Measurements from ENCODE around the gene TCF7L1.
"Not testable (repeated sequence)": the region's sequence is repeated elsewhere in the genome, so short reads cannot be mapped to it uniquely, and the experiment has no call there.

The TCF7L1 gene

DNA sequence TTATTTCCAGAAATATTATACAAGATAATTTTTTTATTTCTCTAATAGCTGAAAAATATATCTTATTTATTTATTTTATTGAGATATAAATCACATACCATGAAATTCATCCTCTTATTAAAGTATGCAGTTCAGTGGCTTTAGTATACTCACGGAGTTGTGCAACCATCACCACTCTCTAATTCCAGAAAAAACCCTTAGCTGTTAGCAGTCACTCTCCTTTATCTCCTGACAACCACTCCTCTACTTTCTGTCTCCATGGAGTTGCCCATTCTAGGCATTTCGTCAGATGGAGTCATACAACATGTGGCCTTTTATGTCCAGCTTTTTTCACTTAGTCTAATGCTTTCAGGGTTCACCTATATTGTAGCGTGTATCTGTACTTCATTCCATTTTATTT lies 66.5 kb downstream of the TCF7L1 start:
- Histone ChIP-seq H3K36me3 (ENCODE audit: control insufficient read depth, insufficient read depth, low read length) (no peaks in the 10 kb centered on the region), H3K27ac (ENCODE audit: low read depth, low read length) (no peak overlapping the region), H3K27me3 (ENCODE audit: control insufficient read depth, insufficient read depth, low read length) (no peaks in the 10 kb centered on the region), H3K4me1 (ENCODE audit: control insufficient read depth, insufficient read depth, low read length) (no peaks in the 10 kb centered on the region), H3K4me3 (ENCODE audit: low read length) (no peak overlapping the region), H3K9ac (ENCODE audit: low read length) (no peak overlapping the region)

DNA sequence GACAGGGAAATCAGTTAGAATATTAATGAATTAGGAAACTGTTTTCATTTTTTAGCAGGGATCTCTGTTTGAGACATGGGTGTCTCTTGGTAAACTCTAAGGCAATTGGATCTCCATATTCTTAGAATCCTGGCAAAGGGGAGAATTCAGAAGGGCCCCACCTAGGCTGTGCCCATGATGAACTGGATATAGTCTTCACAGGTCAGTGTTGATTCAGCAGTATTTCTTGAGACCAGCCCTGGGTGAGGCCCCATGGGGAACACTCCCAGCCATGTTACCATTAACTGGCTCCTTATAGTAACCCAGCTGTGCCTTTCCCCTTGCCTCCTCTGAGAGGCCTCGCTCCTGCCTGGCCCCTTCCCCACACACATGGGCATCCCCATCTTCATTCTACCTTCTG lies 76.7 kb downstream of the TCF7L1 start:
- Histone ChIP-seq H3K9ac (ENCODE audit: low read length) (no peak overlapping the region), H3K27me3 (ENCODE audit: control insufficient read depth, insufficient read depth, low read length) (no peaks in the 10 kb centered on the region), H3K27ac (ENCODE audit: low read depth, low read length) (no peak overlapping the region), H3K4me1 (ENCODE audit: control insufficient read depth, insufficient read depth, low read length) (peaks cover 11% of the 10 kb centered on the region), H3K4me3 (ENCODE audit: low read length) (no peak overlapping the region), H3K36me3 (ENCODE audit: control insufficient read depth, insufficient read depth, low read length) (no peaks in the 10 kb centered on the region)

DNA sequence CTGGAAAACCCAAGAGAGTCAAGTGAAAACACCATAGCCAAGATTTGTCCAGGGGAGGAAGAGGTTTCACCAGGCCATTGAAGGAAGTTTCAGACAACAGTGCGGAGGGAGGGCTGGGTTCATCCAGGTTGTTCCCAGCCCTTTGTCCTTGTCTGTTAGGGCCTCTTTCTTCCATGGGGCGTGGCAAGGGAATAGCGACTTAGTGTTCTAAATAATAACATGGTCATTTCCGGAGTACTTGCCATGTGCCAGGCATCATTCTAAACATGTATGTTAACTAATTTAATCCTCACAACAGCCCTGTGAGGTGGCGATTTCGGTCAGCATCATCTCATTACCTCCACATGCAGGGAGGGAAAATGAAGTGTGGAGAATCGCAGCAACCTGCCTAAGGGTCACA lies 77.3 kb downstream of the TCF7L1 start:
- no peaks in the 10 kb centered on the region for H3K36me3 ChIP-seq (ENCODE audit: control insufficient read depth, insufficient read depth, low read length)
- peaks cover 17% of the 10 kb centered on the region for H3K4me1 ChIP-seq (ENCODE audit: control insufficient read depth, insufficient read depth, low read length)
- H3K9ac ChIP-seq (ENCODE audit: low read length), result no peak overlapping the region
- H3K27me3 ChIP-seq (ENCODE audit: control insufficient read depth, insufficient read depth, low read length), result no peaks in the 10 kb centered on the region
- no peak overlapping the region for H3K4me3 ChIP-seq (ENCODE audit: low read length)
- no peak overlapping the region for H3K27ac ChIP-seq (ENCODE audit: low read depth, low read length)

DNA sequence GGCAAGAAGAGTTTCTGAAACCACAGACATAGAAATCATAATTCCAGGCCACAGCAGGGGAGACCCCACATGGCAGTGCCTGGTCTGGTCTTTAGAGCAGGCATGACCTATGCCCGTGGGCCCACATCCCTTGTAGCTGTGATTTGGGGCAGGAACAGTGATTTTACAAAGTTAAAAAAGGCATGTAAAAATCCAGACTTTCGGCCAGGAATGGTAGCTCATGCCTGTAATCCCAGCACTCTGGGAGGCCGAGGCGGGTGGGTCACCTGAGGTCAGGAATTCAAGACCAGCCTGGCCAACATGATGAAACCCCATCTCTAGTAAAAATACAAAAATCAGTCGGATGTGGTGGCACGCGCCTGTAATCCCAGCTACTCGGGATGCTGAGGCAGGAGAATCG lies 78.4 kb downstream of the TCF7L1 start:
- H3K27ac ChIP-seq (ENCODE audit: low read depth, low read length); H3K27me3 ChIP-seq (ENCODE audit: control insufficient read depth, insufficient read depth, low read length); H3K4me3 ChIP-seq (ENCODE audit: low read length); H3K36me3 ChIP-seq (ENCODE audit: control insufficient read depth, insufficient read depth, low read length); H3K9ac ChIP-seq (ENCODE audit: low read length): not testable (repeated sequence)
- H3K4me1 ChIP-seq (ENCODE audit: control insufficient read depth, insufficient read depth, low read length), result peaks cover 27% of the 10 kb centered on the region

DNA sequence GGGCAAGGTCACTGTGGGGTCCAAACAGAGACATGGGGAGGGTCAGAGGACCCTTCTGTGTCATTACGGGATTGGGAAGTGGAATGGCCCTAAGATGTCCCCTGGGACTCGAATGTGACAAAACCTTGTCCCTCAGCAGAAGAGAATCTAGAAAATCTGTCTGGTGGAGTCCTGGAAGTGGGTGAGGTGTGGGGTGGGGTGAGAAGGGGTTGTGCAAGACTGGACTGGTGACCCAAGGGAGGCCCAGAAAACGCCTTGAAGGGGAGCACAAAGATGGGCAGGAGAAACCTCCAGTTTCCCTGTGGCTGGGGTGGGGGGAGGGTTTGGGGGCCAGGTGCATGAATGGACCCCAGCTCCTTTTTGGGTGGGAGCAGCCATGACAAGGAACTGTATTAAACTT lies 79.6 kb downstream of the TCF7L1 start:
- H3K36me3 ChIP-seq (ENCODE audit: control insufficient read depth, insufficient read depth, low read length), result no peaks in the 10 kb centered on the region
- H3K4me3 ChIP-seq (ENCODE audit: low read length), result no peak overlapping the region
- H3K27ac ChIP-seq (ENCODE audit: low read depth, low read length), result no peak overlapping the region
- no peak overlapping the region for H3K9ac ChIP-seq (ENCODE audit: low read length)
- peaks cover 30% of the 10 kb centered on the region for H3K4me1 ChIP-seq (ENCODE audit: control insufficient read depth, insufficient read depth, low read length)
- no peaks in the 10 kb centered on the region for H3K27me3 ChIP-seq (ENCODE audit: control insufficient read depth, insufficient read depth, low read length)

DNA sequence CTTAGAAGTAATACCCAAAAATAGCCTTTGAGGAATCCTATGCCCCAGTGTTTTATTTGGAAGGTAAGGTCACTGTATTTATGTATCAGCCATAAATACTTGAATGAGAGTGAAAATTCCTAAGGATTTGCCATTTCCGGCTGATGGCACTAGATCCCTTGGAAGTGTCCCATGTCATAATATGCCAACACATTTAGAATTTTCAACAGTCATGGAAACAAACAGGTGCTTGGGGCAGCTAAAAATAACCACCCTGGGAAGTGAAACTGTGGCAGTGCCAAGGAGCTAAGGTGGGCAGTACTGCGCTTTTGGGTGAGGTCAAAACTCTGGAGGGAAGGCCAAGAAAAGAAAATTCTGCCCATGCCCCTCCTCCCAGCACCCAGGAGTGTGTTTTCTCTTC lies 80.2 kb downstream of the TCF7L1 start:
- Histone ChIP-seq H3K4me1 (ENCODE audit: control insufficient read depth, insufficient read depth, low read length) (peaks cover 30% of the 10 kb centered on the region), H3K27me3 (ENCODE audit: control insufficient read depth, insufficient read depth, low read length) (no peaks in the 10 kb centered on the region), H3K4me3 (ENCODE audit: low read length) (no peak overlapping the region), H3K9ac (ENCODE audit: low read length) (no peak overlapping the region), H3K27ac (ENCODE audit: low read depth, low read length) (no peak overlapping the region), H3K36me3 (ENCODE audit: control insufficient read depth, insufficient read depth, low read length) (no peaks in the 10 kb centered on the region)

DNA sequence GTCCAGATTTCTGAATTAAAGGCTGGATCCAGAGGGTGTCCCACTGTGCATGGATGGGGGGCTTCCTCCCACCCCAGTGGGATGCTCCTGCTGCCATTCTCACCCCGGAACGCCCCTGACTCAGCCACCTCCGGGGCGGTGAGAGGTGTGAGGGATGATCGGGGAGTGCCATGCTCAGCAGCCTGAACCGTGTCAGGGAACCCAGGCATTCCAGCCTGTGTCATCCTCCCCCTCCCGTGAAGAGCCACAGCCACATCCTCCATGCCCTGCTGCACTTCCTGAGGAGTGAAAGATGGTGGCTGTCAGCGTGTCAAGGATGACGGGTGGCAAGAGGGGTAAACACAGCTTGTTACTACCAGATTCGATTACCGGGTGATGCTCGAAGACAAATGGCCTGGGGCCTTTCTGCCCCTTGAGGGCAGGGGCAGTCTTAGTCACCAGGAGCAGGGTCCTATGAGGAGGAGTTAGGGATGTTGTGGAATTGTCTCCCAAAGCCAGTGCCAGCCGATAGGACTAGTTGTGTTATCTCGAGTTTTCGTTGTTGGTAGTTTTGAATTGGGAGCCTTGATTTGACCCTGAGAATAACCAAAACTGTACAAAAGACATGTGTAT lies 80.8 kb downstream of the TCF7L1 start:
- H3K4me3 ChIP-seq (ENCODE audit: low read length), result no peak overlapping the region
- no peaks in the 10 kb centered on the region for H3K27me3 ChIP-seq (ENCODE audit: control insufficient read depth, insufficient read depth, low read length)
- H3K27ac ChIP-seq (ENCODE audit: low read depth, low read length), result peak overlapping the region; percentile 21
- no peak overlapping the region for H3K9ac ChIP-seq (ENCODE audit: low read length)
- no peaks in the 10 kb centered on the region for H3K36me3 ChIP-seq (ENCODE audit: control insufficient read depth, insufficient read depth, low read length)
- H3K4me1 ChIP-seq (ENCODE audit: control insufficient read depth, insufficient read depth, low read length), result peaks cover 30% of the 10 kb centered on the region

DNA sequence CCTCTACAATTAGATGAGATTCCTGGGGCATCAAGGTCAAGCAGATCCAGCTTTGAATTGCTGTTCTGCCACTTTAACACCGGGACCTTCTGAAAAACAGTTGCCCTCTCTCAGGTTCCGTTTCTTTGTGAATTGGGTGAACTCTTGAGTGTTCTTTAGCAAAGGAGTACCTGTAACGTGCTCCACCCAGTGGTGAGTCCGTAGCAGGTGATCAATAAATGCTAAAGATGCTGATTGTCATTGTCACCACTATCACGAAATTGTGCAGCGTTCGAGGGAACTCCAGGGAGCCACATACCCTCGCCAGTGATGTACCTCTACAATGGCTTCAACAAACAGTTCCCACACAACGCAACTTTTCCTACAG lies 81.9 kb downstream of the TCF7L1 start:
- H3K27ac ChIP-seq (ENCODE audit: low read depth, low read length), result peak overlapping the region; percentile 61
- no peaks in the 10 kb centered on the region for H3K36me3 ChIP-seq (ENCODE audit: control insufficient read depth, insufficient read depth, low read length)
- peaks cover 30% of the 10 kb centered on the region for H3K4me1 ChIP-seq (ENCODE audit: control insufficient read depth, insufficient read depth, low read length)
- no peaks in the 10 kb centered on the region for H3K27me3 ChIP-seq (ENCODE audit: control insufficient read depth, insufficient read depth, low read length)
- no peak overlapping the region for H3K9ac ChIP-seq (ENCODE audit: low read length)
- peak overlapping the region; percentile 35 for H3K4me3 ChIP-seq (ENCODE audit: low read length)

DNA sequence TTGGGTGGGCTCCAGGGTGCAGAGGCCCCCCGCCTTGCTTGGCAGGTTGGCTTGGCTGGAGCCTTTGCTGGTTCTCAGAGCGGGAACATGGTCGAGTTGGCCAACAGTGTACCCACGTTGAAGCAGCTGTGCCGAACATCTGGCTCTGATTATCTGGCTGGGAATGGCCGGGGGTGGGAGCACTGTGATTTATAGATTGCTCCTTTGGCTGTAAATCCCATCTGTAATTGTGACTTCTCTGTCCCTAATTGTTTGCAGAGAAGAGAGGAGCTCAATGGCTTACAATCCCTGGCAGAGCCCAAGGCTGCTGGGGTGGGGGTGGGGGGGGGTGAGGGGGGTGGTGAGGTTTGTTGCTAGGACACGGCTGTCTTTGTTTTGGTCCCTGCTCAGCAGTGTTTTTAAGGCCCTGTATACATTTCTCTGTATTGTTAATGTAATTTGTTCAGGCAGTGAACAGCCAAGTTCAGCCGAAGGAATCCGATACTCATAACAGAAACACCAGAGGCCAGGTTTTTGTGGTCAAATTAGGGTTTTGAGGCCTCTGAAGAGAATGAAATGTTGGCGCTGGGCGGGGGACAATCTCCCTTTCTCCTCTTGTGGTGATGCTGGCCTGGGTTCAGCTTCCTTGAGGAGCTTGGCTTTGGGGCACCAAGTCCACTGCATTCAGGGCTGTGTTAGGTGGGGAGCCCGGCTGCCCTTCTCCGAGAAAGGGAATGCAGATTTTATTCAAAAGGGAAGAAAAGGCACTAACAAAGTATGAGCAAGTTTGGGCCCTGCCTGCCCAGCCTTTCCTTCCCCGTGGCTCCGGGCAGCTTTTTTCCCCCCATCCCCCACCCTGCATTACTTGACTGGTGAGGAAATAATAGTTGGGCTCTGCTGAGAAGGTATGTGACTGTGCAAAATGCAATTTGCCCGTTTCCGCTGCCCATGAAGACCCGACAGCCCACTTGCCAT lies 82.5 kb downstream of the TCF7L1 start:
- H3K36me3 ChIP-seq (ENCODE audit: control insufficient read depth, insufficient read depth, low read length), result no peaks in the 10 kb centered on the region
- H3K4me3 ChIP-seq (ENCODE audit: low read length), result peak overlapping the region; percentile 35
- no peaks in the 10 kb centered on the region for H3K27me3 ChIP-seq (ENCODE audit: control insufficient read depth, insufficient read depth, low read length)
- peak overlapping the region; percentile 84 for H3K27ac ChIP-seq (ENCODE audit: low read depth, low read length)
- H3K4me1 ChIP-seq (ENCODE audit: control insufficient read depth, insufficient read depth, low read length), result peaks cover 30% of the 10 kb centered on the region
- no peak overlapping the region for H3K9ac ChIP-seq (ENCODE audit: low read length)

DNA sequence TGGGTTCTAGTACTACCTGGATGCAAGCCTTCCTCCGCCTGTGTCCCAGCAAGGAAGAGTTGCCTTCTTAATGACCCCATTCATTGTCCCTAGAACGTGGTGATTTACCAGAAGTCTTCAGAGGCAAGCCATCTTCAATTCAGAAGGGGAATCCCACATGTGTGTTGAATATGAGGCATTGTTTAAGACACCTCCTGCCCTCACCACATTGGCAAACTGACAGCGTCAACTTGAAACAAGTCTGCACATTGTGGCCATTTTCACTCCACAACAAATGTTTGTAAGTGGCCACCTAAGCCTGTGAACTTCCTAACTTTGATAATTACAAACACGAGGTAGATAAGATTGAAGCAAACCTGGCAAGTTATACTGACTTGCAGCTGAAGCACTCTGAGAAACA lies 83.7 kb downstream of the TCF7L1 start:
- H3K9ac ChIP-seq (ENCODE audit: low read length), result no peak overlapping the region
- H3K4me3 ChIP-seq (ENCODE audit: low read length), result no peak overlapping the region
- no peaks in the 10 kb centered on the region for H3K27me3 ChIP-seq (ENCODE audit: control insufficient read depth, insufficient read depth, low read length)
- no peak overlapping the region for H3K27ac ChIP-seq (ENCODE audit: low read depth, low read length)
- no peaks in the 10 kb centered on the region for H3K36me3 ChIP-seq (ENCODE audit: control insufficient read depth, insufficient read depth, low read length)
- H3K4me1 ChIP-seq (ENCODE audit: control insufficient read depth, insufficient read depth, low read length), result peaks cover 30% of the 10 kb centered on the region

DNA sequence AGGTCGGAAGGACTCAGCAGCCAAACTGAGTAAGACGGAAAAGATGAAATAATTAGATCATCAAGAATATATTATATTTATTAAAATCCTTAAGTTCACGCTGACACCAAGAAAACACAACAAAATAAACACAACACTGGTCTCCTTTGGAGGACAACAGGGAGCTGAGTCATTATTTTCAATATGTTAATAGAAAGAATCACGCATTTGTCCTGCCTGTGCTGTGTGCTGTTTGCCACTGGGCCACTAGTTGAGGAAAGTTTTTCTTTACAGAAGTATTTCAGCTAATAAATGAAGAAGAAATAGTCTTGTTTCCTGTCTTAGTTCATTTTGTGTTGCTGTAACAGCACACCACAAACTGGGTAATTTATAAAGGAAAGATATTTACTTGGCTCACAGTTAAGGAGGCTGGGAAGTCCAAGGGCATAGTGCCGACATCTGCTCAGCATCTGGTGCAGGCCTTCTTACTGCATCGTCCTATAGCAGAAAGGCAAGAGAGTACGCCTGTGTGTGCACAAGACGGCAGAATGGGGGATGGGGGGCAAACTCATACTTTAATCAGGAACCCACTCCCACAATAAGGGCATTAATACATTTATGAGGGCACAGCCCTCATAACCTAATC lies 88.0 kb downstream of the TCF7L1 start:
- no peak overlapping the region for H3K27ac ChIP-seq (ENCODE audit: low read depth, low read length)
- no peaks in the 10 kb centered on the region for H3K27me3 ChIP-seq (ENCODE audit: control insufficient read depth, insufficient read depth, low read length)
- H3K4me1 ChIP-seq (ENCODE audit: control insufficient read depth, insufficient read depth, low read length), result peaks cover 7% of the 10 kb centered on the region
- no peak overlapping the region for H3K9ac ChIP-seq (ENCODE audit: low read length)
- H3K4me3 ChIP-seq (ENCODE audit: low read length), result no peak overlapping the region
- no peaks in the 10 kb centered on the region for H3K36me3 ChIP-seq (ENCODE audit: control insufficient read depth, insufficient read depth, low read length)

DNA sequence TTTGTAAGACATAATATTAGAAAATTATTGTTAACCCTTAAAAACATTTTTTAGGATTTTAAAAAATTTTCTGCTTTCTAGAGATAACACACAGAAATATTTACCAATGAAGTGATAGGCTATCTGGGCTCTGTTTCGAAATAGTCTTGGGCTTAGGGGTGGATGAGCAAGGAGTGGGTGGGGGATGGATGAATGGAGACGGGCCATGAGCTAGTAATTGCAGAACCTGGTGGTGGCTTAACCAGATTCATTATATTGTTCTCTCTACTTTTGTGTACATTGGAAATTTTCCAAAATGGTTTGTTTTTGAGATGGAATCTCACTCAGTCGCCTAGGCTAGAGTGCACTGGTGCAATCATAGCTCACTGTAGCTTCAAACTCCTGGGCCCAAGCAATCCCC lies 89.6 kb downstream of the TCF7L1 start:
- no peaks in the 10 kb centered on the region for H3K4me1 ChIP-seq (ENCODE audit: control insufficient read depth, insufficient read depth, low read length)
- H3K27me3 ChIP-seq (ENCODE audit: control insufficient read depth, insufficient read depth, low read length), result no peaks in the 10 kb centered on the region
- no peak overlapping the region for H3K4me3 ChIP-seq (ENCODE audit: low read length)
- H3K36me3 ChIP-seq (ENCODE audit: control insufficient read depth, insufficient read depth, low read length), result no peaks in the 10 kb centered on the region
- H3K27ac ChIP-seq (ENCODE audit: low read depth, low read length), result no peak overlapping the region
- no peak overlapping the region for H3K9ac ChIP-seq (ENCODE audit: low read length)

Measured in rectal smooth muscle tissue (tissue), 1 donor.